Parathyroid adenoma (tissue), 2 donors: ENCODE results near the gene HAVCR2.
"Not testable (repeated sequence)": the region's sequence is repeated elsewhere in the genome, so short reads cannot be mapped to it uniquely, and the experiment has no call there.

ENCODE experiments used
- H2AFZ ChIP-seq: fragments of 300-600 bp; sonication (generic); one replicate; pipeline ENCODE4 v1.7.0; 2017; ENCODE audit warnings: antibody characterized with exemption, mild to moderate bottlenecking
- H3K27ac ChIP-seq: fragments of 300-600 bp; sonication (generic); one replicate; pipeline ENCODE4 v1.7.0; 2017
- H3K27me3 ChIP-seq: fragments of 300-600 bp; sonication (generic); one replicate; pipeline ENCODE4 v1.7.0; 2017; ENCODE audit warnings: low read length; ENCODE audit not compliant: control insufficient read depth, insufficient read depth
- H3K36me3 ChIP-seq: fragments of 300-600 bp; sonication (generic); one replicate; pipeline ENCODE4 v1.7.0; 2017; ENCODE audit warnings: low read length; ENCODE audit not compliant: control insufficient read depth, insufficient read depth
- H3K4me1 ChIP-seq: fragments of 300-600 bp; sonication (generic); one replicate; pipeline ENCODE4 v1.7.0; 2017; ENCODE audit warnings: control low read depth
- H3K4me2 ChIP-seq: fragments of 300-600 bp; sonication (generic); one replicate; pipeline ENCODE4 v1.7.0; 2017; ENCODE audit warnings: low read length
- H3K4me3 ChIP-seq: fragments of 300-600 bp; sonication (generic); one replicate; pipeline ENCODE4 v1.7.0; 2017; ENCODE audit warnings: low read depth, low read length
- H3K79me2 ChIP-seq: fragments of 300-600 bp; sonication (generic); one replicate; pipeline ENCODE4 v1.7.0; 2017; ENCODE audit warnings: control low read depth
- H3K9ac ChIP-seq: fragments of 300-600 bp; sonication (generic); one replicate; pipeline ENCODE4 v1.7.0; 2017; ENCODE audit warnings: mild to moderate bottlenecking
- H3K9me3 ChIP-seq: fragments of 300-600 bp; sonication (generic); one replicate; pipeline ENCODE4 v1.7.0; 2017; ENCODE audit warnings: low read length; ENCODE audit not compliant: control insufficient read depth
- TF ChIP-seq, protein P1 (sequence below): fragments of 300-600 bp; sonication (generic); IDR thresholded peaks from one replicate; pipeline ENCODE4 v1.7.0; 2017; ENCODE audit warnings: antibody characterized with exemption, mild to moderate bottlenecking
- donor health status: primary hyperparathyroidism.

HAVCR2 gene

GRCh38 chr5:157059891-157060290 lies 49.0 kb downstream of the HAVCR2 start:
- Histone ChIP-seq H3K27ac (no peak overlapping the region), H3K9me3 (no peaks in the 10 kb centered on the region), H3K36me3 (no peaks in the 10 kb centered on the region), H2AFZ (no peak overlapping the region), H3K79me2 (no peaks in the 10 kb centered on the region), H3K4me2 (no peak overlapping the region), H3K9ac (no peak overlapping the region), H3K27me3 (no peaks in the 10 kb centered on the region), H3K4me3 (no peak overlapping the region), H3K4me1 (no peaks in the 10 kb centered on the region)
- TF ChIP-seq, protein P1, sequence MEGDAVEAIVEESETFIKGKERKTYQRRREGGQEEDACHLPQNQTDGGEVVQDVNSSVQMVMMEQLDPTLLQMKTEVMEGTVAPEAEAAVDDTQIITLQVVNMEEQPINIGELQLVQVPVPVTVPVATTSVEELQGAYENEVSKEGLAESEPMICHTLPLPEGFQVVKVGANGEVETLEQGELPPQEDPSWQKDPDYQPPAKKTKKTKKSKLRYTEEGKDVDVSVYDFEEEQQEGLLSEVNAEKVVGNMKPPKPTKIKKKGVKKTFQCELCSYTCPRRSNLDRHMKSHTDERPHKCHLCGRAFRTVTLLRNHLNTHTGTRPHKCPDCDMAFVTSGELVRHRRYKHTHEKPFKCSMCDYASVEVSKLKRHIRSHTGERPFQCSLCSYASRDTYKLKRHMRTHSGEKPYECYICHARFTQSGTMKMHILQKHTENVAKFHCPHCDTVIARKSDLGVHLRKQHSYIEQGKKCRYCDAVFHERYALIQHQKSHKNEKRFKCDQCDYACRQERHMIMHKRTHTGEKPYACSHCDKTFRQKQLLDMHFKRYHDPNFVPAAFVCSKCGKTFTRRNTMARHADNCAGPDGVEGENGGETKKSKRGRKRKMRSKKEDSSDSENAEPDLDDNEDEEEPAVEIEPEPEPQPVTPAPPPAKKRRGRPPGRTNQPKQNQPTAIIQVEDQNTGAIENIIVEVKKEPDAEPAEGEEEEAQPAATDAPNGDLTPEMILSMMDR = no peak

DNA sequence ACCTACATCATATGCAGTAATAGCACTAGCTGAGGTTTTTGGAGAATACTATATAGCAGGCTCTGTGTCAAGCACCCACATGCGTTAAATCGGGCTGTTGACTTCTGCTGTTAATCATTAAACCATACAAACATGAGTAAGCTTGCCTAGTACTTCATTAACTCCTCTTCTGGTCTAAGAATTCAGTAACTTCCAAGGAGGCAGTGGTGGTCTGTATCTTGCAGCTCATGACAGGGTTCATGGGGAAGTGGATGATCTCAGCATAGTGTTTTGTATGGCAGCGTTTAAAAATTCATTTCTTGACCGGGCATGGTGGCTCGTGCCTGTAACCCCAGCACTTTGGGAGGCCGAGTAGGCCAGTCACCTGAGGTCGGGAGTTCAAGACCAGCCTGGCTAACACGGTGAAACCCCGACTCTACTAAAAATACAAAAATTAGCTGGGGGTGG lies 49.7 kb downstream of the HAVCR2 start, which contains the start of gene HAVCR1:
Gene HAVCR1, minus strand, starts transcription at position 24 of the 447 bp plus-strand sequence. CDS start 1,173 bp downstream, outside the sequence.
- no peaks in the 10 kb centered on the region for H3K27me3 ChIP-seq

GRCh38 chr5:157057459-157058370 lies 51.1 kb downstream of the HAVCR2 start:
- TF ChIP-seq, protein P1 = no peak
- Histone ChIP-seq H3K79me2 (no peaks in the 10 kb centered on the region), H3K9ac (no peak overlapping the region), H3K27ac (no peak overlapping the region), H2AFZ (no peak overlapping the region), H3K4me2 (no peak overlapping the region), H3K4me3 (no peak overlapping the region), H3K9me3 (no peaks in the 10 kb centered on the region), H3K36me3 (no peaks in the 10 kb centered on the region), H3K27me3 (no peaks in the 10 kb centered on the region), H3K4me1 (no peaks in the 10 kb centered on the region)

More for the DNA sequence above, 49.7 kb downstream of the HAVCR2 start, which contains the start of gene HAVCR1:
- Histone ChIP-seq H3K36me3 (no peaks in the 10 kb centered on the region), H3K27ac (no peak within 1 kb of the TSS), H3K4me2 (no peak within 1 kb of the TSS), H3K4me3 (no peak within 1 kb of the TSS), H3K79me2 (no peaks in the 10 kb centered on the region), H3K9ac (no peak within 1 kb of the TSS), H3K4me1 (no peaks in the 10 kb centered on the region), H3K9me3 (no peaks in the 10 kb centered on the region), H2AFZ (no peak within 1 kb of the TSS)
- TF ChIP-seq, protein P1 = no peak

DNA sequence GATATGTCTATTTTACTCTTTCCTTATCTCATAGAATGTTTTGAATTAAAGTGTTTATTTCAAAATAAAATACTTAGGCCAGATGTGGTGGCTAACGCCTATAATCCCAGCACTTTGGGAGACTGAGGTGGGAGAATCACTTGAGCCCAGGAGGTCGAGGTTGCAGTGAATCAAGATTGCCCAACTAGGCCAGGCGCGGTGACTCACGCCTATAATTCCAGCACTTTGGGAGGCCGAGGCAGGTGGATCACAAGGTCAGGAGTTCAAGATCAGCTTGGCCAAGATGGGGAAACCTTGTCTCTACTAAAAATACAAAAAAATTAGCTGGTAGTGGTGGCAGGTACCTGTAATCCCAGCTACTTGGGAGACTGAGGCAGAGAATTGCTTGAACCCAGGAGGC lies 52.0 kb downstream of the HAVCR2 start:
- H3K4me2 ChIP-seq, H3K4me1 ChIP-seq, H3K27ac ChIP-seq, H3K79me2 ChIP-seq, H3K9me3 ChIP-seq, H3K4me3 ChIP-seq, H3K9ac ChIP-seq, H3K36me3 ChIP-seq, H2AFZ ChIP-seq, H3K27me3 ChIP-seq: not testable (repeated sequence)

DNA sequence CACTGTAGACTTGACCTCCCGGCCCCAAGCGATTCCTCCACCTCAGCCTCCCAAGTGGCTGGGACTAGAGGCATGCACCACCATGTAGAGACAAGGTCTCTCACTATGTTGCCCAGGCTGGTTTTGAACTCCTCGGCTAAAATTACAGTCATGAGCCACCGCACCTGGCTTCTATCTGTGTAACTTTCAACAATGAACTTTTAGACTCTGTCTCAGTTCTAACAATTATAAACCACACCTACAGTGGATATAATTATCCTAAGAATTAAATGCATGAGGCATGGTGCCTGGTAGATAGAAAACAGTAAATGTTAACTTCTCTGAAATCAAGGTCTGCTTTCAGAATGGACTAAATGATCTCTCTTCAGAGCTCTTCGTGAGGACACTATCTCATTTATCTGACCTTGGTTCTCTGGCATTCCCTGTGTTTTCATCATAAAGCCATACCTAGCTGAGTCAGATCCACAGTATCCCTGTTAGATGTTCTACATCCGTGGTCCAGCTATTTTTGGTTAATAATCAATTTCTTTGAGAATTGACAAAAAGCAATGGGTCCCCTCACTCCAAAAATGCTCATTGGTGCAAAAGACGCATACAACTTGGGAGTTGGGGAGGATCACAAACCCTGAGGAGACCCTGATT lies 57.1 kb downstream of the HAVCR2 start:
- Histone ChIP-seq H3K4me2 (no peak overlapping the region), H3K27me3 (no peaks in the 10 kb centered on the region), H3K9me3 (no peaks in the 10 kb centered on the region), H3K27ac (no peak overlapping the region), H3K4me3 (no peak overlapping the region), H3K36me3 (no peaks in the 10 kb centered on the region), H3K9ac (no peak overlapping the region), H3K79me2 (no peaks in the 10 kb centered on the region), H2AFZ (no peak overlapping the region), H3K4me1 (no peaks in the 10 kb centered on the region)
- TF ChIP-seq, protein P1 = no peak
